ENCODE results near the gene IL15RA. TPM values are rescaled to one million over a fixed set of nuclear protein-coding genes. Genes with fewer than 3 reads are reported as not detected.
A peak's percentile ranks its signal among the peaks of the same experiment; 100 is the strongest.
"Not testable (repeated sequence)": the region's sequence is repeated elsewhere in the genome, so short reads cannot be mapped to it uniquely, and the experiment has no call there.

IL15RA gene
- total RNA-seq, 1 donor from 2014 or later: not detected

DNA sequence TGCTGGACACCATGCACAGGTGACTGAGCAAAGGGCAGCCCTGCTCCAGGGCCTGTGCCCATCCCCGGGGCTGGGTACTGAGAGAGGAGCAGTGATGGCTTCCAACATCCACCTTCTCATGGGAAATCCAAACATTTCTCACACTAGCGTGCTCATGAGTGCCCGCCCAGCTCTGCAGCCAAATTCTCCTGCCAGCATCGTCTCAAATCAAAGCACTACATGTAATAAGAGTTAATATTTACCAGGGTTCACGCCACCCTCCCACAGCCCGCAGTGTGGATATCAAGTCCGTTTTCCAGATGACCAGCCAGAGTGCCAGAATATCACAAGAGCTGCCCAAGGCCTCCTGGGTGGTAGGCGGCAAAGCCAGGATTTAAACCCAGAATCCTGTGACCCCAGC lies 12.1 kb downstream of the IL15RA start:
- TF ChIP-seq, protein P1, sequence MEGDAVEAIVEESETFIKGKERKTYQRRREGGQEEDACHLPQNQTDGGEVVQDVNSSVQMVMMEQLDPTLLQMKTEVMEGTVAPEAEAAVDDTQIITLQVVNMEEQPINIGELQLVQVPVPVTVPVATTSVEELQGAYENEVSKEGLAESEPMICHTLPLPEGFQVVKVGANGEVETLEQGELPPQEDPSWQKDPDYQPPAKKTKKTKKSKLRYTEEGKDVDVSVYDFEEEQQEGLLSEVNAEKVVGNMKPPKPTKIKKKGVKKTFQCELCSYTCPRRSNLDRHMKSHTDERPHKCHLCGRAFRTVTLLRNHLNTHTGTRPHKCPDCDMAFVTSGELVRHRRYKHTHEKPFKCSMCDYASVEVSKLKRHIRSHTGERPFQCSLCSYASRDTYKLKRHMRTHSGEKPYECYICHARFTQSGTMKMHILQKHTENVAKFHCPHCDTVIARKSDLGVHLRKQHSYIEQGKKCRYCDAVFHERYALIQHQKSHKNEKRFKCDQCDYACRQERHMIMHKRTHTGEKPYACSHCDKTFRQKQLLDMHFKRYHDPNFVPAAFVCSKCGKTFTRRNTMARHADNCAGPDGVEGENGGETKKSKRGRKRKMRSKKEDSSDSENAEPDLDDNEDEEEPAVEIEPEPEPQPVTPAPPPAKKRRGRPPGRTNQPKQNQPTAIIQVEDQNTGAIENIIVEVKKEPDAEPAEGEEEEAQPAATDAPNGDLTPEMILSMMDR (IDR thresholded peaks at IDR 0.05; ENCODE audit: partially characterized antibody, unreplicated experiment): no peak
- Mint-ChIP-seq H3K4me3 (ENCODE audit: unreplicated experiment) (no peak overlapping the region), H3K4me1 (ENCODE audit: low read depth, unreplicated experiment) (peaks cover 8% of the 10 kb centered on the region), H3K9me3 (ENCODE audit: unreplicated experiment) (peaks cover 3% of the 10 kb centered on the region), H3K27me3 (ENCODE audit: unreplicated experiment) (peaks cover 3% of the 10 kb centered on the region), H3K27ac (ENCODE audit: unreplicated experiment) (no peak overlapping the region), H3K36me3 (ENCODE audit: unreplicated experiment) (no peaks in the 10 kb centered on the region)
- DNase-seq: no peak

DNA sequence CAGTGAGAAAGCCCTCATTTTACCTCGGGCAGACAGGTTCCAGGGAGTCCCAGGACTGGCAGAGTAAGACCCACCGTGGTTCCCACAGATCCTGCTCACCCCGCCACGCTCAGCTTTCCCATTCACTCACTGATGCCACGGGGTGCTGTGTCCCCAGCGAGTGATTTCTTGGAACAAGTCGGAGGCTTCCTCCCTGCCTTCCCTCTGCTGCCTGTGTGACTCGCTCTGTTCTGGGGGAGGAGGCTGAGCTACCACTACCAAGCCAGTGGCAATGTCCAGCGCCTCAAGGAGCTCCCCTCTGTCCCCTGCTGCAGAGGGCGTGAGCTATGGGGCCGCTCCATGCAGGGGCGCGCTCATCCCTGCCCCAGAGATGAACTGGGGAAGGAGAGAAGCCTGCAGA lies 12.6 kb downstream of the IL15RA start:
- Mint-ChIP-seq H3K4me3 (ENCODE audit: unreplicated experiment) (no peak overlapping the region), H3K9me3 (ENCODE audit: unreplicated experiment) (peaks cover 3% of the 10 kb centered on the region), H3K27ac (ENCODE audit: unreplicated experiment) (no peak overlapping the region), H3K36me3 (ENCODE audit: unreplicated experiment) (no peaks in the 10 kb centered on the region), H3K27me3 (ENCODE audit: unreplicated experiment) (peaks cover 3% of the 10 kb centered on the region), H3K4me1 (ENCODE audit: low read depth, unreplicated experiment) (peaks cover 8% of the 10 kb centered on the region)
- TF ChIP-seq, protein P1 (IDR thresholded peaks at IDR 0.05; ENCODE audit: partially characterized antibody, unreplicated experiment): no peak
- no peak for DNase-seq

DNA sequence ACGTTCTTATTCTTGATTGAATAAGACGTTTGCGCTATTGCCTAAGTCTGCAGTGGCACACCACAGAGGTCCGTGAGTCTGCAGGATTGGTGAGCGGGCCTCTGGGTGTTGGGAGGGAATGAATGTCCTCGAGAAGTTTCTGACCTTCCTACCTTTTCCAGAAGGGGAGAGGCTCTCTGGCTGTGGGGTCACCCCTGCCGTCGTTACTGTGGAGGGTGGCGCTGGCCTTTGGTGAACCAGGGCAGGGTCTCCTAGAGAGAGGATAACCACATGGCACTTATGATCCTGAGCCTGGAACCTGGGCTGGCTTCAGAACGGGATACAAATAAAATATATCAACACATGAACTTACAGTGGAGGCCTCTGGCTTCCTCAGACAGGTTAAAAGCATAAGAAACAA lies 13.8 kb downstream of the IL15RA start:
- TF ChIP-seq, protein P1 (IDR thresholded peaks at IDR 0.05; ENCODE audit: partially characterized antibody, unreplicated experiment): no peak
- H3K27me3 Mint-ChIP-seq (ENCODE audit: unreplicated experiment): peaks cover 3% of the 10 kb centered on the region
- no peaks in the 10 kb centered on the region for H3K36me3 Mint-ChIP-seq (ENCODE audit: unreplicated experiment)
- peaks cover 8% of the 10 kb centered on the region for H3K4me1 Mint-ChIP-seq (ENCODE audit: low read depth, unreplicated experiment)
- H3K27ac Mint-ChIP-seq (ENCODE audit: unreplicated experiment): no peak overlapping the region
- no peak for DNase-seq
- H3K4me3 Mint-ChIP-seq (ENCODE audit: unreplicated experiment): no peak overlapping the region
- peaks cover 3% of the 10 kb centered on the region for H3K9me3 Mint-ChIP-seq (ENCODE audit: unreplicated experiment)

DNA sequence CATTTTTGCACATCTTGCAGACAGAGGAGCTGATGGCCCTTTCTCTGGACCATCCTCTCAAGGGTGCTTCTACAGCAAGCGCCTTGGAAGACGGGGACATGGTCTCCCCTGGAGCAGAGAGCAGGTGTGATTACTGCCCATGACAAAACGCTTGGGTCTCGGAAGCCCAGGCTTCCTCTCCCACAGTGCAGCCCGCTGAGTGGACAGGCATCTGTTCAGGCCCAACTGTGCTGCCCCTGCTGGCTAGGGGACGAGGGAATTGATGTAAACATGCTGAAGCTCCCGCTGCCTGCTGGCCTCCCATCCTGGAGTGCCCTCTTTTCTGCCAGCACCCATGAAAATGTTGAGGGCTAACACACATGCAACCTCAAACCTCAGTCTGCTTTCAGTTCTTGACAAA lies 14.3 kb downstream of the IL15RA start:
- TF ChIP-seq, protein P1 (IDR thresholded peaks at IDR 0.05; ENCODE audit: partially characterized antibody, unreplicated experiment): no peak
- Mint-ChIP-seq H3K27me3 (ENCODE audit: unreplicated experiment) (peaks cover 3% of the 10 kb centered on the region), H3K4me1 (ENCODE audit: low read depth, unreplicated experiment) (peaks cover 8% of the 10 kb centered on the region), H3K27ac (ENCODE audit: unreplicated experiment) (peak overlapping the region; percentile 43), H3K9me3 (ENCODE audit: unreplicated experiment) (peaks cover 3% of the 10 kb centered on the region), H3K36me3 (ENCODE audit: unreplicated experiment) (no peaks in the 10 kb centered on the region), H3K4me3 (ENCODE audit: unreplicated experiment) (no peak overlapping the region)
- peak; percentile 63 for DNase-seq

DNA sequence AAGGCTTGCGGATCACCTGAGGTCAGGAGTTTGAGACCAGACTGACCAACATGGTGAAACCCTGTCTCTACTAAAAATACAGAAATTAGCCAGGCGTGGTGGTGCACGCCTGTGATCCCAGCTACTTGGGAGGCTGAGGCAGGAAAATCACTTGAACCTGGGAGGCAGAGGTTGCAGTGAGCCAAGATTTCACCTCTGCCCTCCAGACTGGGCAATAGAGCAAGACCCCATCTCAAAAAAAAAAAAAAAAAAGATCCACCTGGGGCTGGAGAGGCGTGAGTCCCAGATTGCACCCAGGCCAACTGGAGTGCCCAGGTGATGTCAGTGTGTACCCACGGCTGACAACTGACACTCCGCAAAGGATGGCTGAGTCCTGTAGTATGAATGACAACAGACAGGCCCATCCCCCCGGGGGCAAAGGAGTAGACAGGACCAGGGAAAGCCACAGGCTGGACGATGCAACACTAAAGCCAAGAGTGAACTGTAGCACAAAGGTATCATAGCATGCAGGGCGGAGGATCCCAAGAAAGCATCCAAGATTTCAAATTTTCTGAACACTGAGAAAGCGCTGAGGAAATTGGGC lies 14.9 kb downstream of the IL15RA start:
- H3K4me1 Mint-ChIP-seq (ENCODE audit: low read depth, unreplicated experiment); H3K9me3 Mint-ChIP-seq (ENCODE audit: unreplicated experiment); H3K36me3 Mint-ChIP-seq (ENCODE audit: unreplicated experiment); H3K27me3 Mint-ChIP-seq (ENCODE audit: unreplicated experiment); H3K27ac Mint-ChIP-seq (ENCODE audit: unreplicated experiment); DNase-seq: not testable (repeated sequence)
- peak overlapping the region; percentile 26 for H3K4me3 Mint-ChIP-seq (ENCODE audit: unreplicated experiment)
